ENCODE data around the gene HNRNPDL. TPM values are rescaled to one million over a fixed set of nuclear protein-coding genes. Genes with fewer than 3 reads are reported as not detected.

HNRNPDL gene
- total and polyA plus RNA-seq, 2 of the 13 experiments (the other 11 are each of a cell fraction or from before 2014, with no cell fraction given) = 167 to 414 TPM

DNA sequence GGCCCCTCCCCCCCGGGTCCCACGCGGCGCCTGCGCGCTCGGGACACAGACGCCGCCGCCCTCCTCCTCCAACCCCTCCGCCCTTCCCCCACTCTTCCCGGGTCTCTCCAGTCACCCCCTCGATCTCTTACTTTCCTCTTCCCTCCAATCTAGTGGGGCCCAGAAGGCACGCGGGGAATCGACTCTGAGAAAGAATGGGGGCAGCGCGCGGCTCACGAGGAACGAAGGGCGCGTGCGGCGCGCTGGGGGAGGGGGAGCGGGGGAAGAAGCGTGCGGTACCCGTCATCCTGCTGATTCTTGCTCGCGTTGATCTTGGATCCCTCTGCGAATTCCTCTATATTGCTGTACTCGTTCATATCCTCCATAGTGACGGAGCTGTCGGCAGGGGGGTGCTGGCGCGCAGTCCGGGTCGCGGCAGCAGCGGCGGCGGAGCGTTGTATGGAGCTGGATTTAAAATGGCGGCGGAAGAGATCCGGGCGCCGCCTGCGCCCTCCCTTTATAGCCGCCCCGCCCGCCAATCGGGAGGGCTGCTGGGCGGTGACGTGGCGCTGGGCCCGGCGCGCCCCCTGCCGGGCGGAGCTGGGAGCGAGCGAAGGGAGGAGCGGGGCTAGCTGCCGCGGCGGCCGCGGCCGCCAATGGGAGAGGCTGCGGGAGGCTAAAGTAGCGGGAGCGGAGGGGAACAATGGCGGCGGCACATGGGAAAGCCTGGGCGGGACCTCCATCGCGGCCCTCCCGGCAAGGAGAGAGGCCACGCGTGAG, 1.1 kb downstream of the HNRNPDL start (continued):
- TF ChIP-seq ZNF407 (CRISPR knock-in tag; IDR thresholded peaks at IDR 0.05; ENCODE audit: not compliant biosample characterization) (no peak), NR2F1 (CRISPR knock-in tag; IDR thresholded peaks at IDR 0.05) (no peak), ZNF343 (CRISPR knock-in tag; IDR thresholded peaks at IDR 0.05) (no peak; the same call in 1 of the 2 replicates), SIX1 (CRISPR knock-in tag; IDR thresholded peaks at IDR 0.05; ENCODE audit: borderline replicate concordance) (no peak), TIGD3 (CRISPR knock-in tag; IDR thresholded peaks at IDR 0.05; ENCODE audit: borderline replicate concordance) (no peak), SAP130 (CRISPR knock-in tag; IDR thresholded peaks at IDR 0.05; ENCODE audit: low read depth) (peak; percentile 80), SRSF9 (IDR thresholded peaks at IDR 0.05; ENCODE audit: borderline replicate concordance, insufficient read depth, low read depth, low read length, poor library complexity, severe bottlenecking) (no peak), ZFAT (CRISPR knock-in tag; conservative IDR thresholded peaks at IDR 0.05) (no peak), MYNN (CRISPR knock-in tag; IDR thresholded peaks at IDR 0.05; ENCODE audit: low read depth) (no peak), TFAP4 (IDR thresholded peaks at IDR 0.05; ENCODE audit: borderline replicate concordance, low read depth) (no peak)
- TF ChIP-seq, protein P1, sequence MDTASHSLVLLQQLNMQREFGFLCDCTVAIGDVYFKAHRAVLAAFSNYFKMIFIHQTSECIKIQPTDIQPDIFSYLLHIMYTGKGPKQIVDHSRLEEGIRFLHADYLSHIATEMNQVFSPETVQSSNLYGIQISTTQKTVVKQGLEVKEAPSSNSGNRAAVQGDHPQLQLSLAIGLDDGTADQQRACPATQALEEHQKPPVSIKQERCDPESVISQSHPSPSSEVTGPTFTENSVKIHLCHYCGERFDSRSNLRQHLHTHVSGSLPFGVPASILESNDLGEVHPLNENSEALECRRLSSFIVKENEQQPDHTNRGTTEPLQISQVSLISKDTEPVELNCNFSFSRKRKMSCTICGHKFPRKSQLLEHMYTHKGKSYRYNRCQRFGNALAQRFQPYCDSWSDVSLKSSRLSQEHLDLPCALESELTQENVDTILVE (CRISPR knock-in tag; IDR thresholded peaks at IDR 0.05) = no peak
